H1 (cell line): ENCODE measurements around the gene CCDC116.
"Not testable (repeated sequence)": the region's sequence is repeated elsewhere in the genome, so short reads cannot be mapped to it uniquely, and the experiment has no call there.

Experiments
- BRCA1 ChIP-seq: IDR thresholded peaks from 2 replicates; pipeline ENCODE4 v1.6.1; 2012; ENCODE audit warnings: low read depth, low read length, improper control_type of control experiment
- CTBP2 ChIP-seq: IDR thresholded peaks from 2 replicates; pipeline ENCODE4 v1.7.0; 2011; ENCODE audit warnings: borderline replicate concordance, mild to moderate bottlenecking, moderate library complexity, mixed read lengths, low read length; ENCODE audit not compliant: insufficient read depth, insufficient read length
- POLR2A ChIP-seq, 2 experiments: IDR thresholded peaks; 1 replicate in 1 of 2; 2 replicates in 1 of 2; pipeline ENCODE4 v1.6.1; 2011; ENCODE audit warnings: low read depth in 2 of 2, low read length in 2 of 2, mild to moderate bottlenecking in 2 of 2; ENCODE audit errors: control extremely low read depth in 1 of 2
- POLR2AphosphoS5 ChIP-seq: IDR thresholded peaks from 2 replicates; pipeline ENCODE4 v1.6.1; 2011; ENCODE audit warnings: low read depth, low read length
- TAF1 ChIP-seq: IDR thresholded peaks from 2 replicates; pipeline ENCODE4 v1.6.1; 2011; ENCODE audit warnings: mild to moderate bottlenecking, low read depth, low read length
- TF ChIP-seq, protein P1 (sequence below): IDR thresholded peaks from 2 replicates; pipeline ENCODE4 v1.6.1; 2012; ENCODE audit warnings: inconsistent platforms
- TF ChIP-seq, protein P2 (sequence below), 3 experiments: IDR thresholded peaks; 1 replicate in 2 of 3; 2 replicates in 1 of 3; pipeline versions ENCODE4 v1.5.1 to v1.6.1; 2011; ENCODE audit warnings: low read length in 3 of 3, mild to moderate bottlenecking in 3 of 3, inconsistent platforms in 2 of 3, low read depth in 1 of 3, moderate library complexity in 1 of 3; ENCODE audit not compliant: insufficient read depth in 1 of 3; ENCODE audit errors: control extremely low read depth in 1 of 3

- TF ChIP-seq POLR2A (IDR thresholded peaks at IDR 0.05; ENCODE audit: control extremely low read depth in 1 of 2, low read depth in 2 of 2, low read length in 2 of 2); POLR2AphosphoS5; TAF1; CTBP2; BRCA1: not testable (repeated sequence)
- TF ChIP-seq, protein P1, sequence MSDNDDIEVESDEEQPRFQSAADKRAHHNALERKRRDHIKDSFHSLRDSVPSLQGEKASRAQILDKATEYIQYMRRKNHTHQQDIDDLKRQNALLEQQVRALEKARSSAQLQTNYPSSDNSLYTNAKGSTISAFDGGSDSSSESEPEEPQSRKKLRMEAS, result not testable (repeated sequence)
- TF ChIP-seq, protein P2, sequence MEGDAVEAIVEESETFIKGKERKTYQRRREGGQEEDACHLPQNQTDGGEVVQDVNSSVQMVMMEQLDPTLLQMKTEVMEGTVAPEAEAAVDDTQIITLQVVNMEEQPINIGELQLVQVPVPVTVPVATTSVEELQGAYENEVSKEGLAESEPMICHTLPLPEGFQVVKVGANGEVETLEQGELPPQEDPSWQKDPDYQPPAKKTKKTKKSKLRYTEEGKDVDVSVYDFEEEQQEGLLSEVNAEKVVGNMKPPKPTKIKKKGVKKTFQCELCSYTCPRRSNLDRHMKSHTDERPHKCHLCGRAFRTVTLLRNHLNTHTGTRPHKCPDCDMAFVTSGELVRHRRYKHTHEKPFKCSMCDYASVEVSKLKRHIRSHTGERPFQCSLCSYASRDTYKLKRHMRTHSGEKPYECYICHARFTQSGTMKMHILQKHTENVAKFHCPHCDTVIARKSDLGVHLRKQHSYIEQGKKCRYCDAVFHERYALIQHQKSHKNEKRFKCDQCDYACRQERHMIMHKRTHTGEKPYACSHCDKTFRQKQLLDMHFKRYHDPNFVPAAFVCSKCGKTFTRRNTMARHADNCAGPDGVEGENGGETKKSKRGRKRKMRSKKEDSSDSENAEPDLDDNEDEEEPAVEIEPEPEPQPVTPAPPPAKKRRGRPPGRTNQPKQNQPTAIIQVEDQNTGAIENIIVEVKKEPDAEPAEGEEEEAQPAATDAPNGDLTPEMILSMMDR (IDR thresholded peaks at IDR 0.05; ENCODE audit: control extremely low read depth in 1 of 3, insufficient read depth in 1 of 3, low read depth in 1 of 3, low read length in 3 of 3), result not testable (repeated sequence)
Observed at GRCh38 chr22:21609556-21610157, 22.9 kb upstream of the CCDC116 start.
